LNCAP (cell line): ENCODE results near the gene TGFBRAP1.

ENCODE experiments used
- CTCF ChIP-seq: fragments of 450-650 bp; IDR thresholded peaks from 2 replicates; pipeline ENCODE4 v1.5.1; 2017; ENCODE audit warnings: mild to moderate bottlenecking

TGFBRAP1 gene

GRCh38 chr2:105238664-105239240 is 90.8 kb downstream of the TGFBRAP1 start:
- no peak for TF ChIP-seq CTCF

GRCh38 chr2:105237045-105237765 is 92.3 kb downstream of the TGFBRAP1 start:
- TF ChIP-seq CTCF, result no peak

- TF ChIP-seq CTCF, result no peak
Observed at GRCh38 chr2:105236060-105236424, 93.5 kb downstream of the TGFBRAP1 start.

- peak; percentile 70 for TF ChIP-seq CTCF
Observed at GRCh38 chr2:105235388-105236059, 94.0 kb downstream of the TGFBRAP1 start.

- no peak for TF ChIP-seq CTCF
Observed at GRCh38 chr2:105231232-105231619, 98.3 kb downstream of the TGFBRAP1 start.

GRCh38 chr2:105224444-105224843 is 105.1 kb downstream of the TGFBRAP1 start:
- TF ChIP-seq CTCF, result no peak

GRCh38 chr2:105220604-105221003 is 108.9 kb downstream of the TGFBRAP1 start:
- no peak for TF ChIP-seq CTCF
